Heart left ventricle (tissue), 16 donors: ENCODE data around the gene ABHD17C. TPM values are rescaled to one million over a fixed set of nuclear protein-coding genes. Genes with fewer than 3 reads are reported as not detected.
A peak's percentile ranks its signal among the peaks of the same experiment; 100 is the strongest.

Source experiments
- ATAC-seq, 4 donors: fragments of 200-7000 bp; cut with Tn5 transposase; one replicate each; pipeline ENCODE4 v1.9.1; 2020 to 2022; ENCODE audit warnings: moderate library complexity in 4 of 4, mild to moderate bottlenecking in 3 of 4, moderate number of reproducible peaks in 1 of 4
- DNase-seq, 5 donors: peaks; one replicate each; pipeline ENCODE4 v3.0.0-alpha.2; 2020
- H3K27ac ChIP-seq, 12 donors: fragments of 200-600 bp; sonication (generic) in 4 of 12; one replicate each; pipeline versions ENCODE4 v1.5.0 to v1.8.0; 2016 to 2022; ENCODE audit warnings: mild to moderate bottlenecking in 2 of 12
- H3K27me3 ChIP-seq, 9 donors: fragments of 200-600 bp; sonication (generic) in 2 of 9; one replicate each; pipeline versions ENCODE4 v1.5.1 to v1.8.0; 2016 to 2022; ENCODE audit warnings: mild to moderate bottlenecking in 3 of 9
- H3K36me3 ChIP-seq, 9 donors: fragments of 200-600 bp; sonication (generic) in 2 of 9; one replicate each; pipeline versions ENCODE4 v1.5.0 to v1.8.0; 2018 to 2022; ENCODE audit warnings: mild to moderate bottlenecking in 2 of 9
- H3K4me1 ChIP-seq, 12 donors: fragments of 200-600 bp; sonication (generic) in 4 of 12; one replicate each; pipeline versions ENCODE4 v1.5.0 to v1.8.0; 2016 to 2022; ENCODE audit warnings: mild to moderate bottlenecking in 3 of 12
- H3K4me3 ChIP-seq, 12 donors: fragments of 200-600 bp; sonication (generic) in 4 of 12; one replicate each; pipeline versions ENCODE4 v1.5.0 to v1.8.0; 2017 to 2022; ENCODE audit warnings: mild to moderate bottlenecking in 9 of 12, moderate library complexity in 4 of 12
- H3K9me3 ChIP-seq, 12 donors: fragments of 200-600 bp; sonication (generic) in 4 of 12; one replicate each; pipeline versions ENCODE4 v1.5.0 to v1.8.0; 2016 to 2022; ENCODE audit warnings: mild to moderate bottlenecking in 1 of 12
- POLR2A ChIP-seq, 2 donors: fragments of 450-650 bp; IDR thresholded peaks; one replicate each; pipeline ENCODE4 v1.6.1; 2017; ENCODE audit warnings: antibody characterized with exemption in 2 of 2, mild to moderate bottlenecking in 2 of 2, moderate library complexity in 2 of 2
- WGBS, 4 donors: extraction: QIAGEN DNeasy Blood & Tissue Kit in 2 of 4; methylation state at CpG; one replicate each; pipeline versions ENCODE4 v1.1.5 to v1.1.7; 2013 to 2018; 5-methylcytosine and 5-hydroxymethylcytosine counted together
- intact Hi-C, 10 donors: fragments of 100-400 bp; cut with DNase I; formaldehyde crosslinking; loops; one replicate each; pipeline versions ENCODE4 v1.11.1 to v1.14.2; 2022
- polyA plus RNA-seq, 2 donors: library from polyadenylated mRNA; stranded (reverse); fragments of 200-250 nt; gene quantifications; one replicate each; pipeline ENCODE4 v1.2.3, GENCODE V29; 2013
- total RNA-seq, 9 donors: library from RNA; depleted of rRNA in 2 of 9; stranded (reverse); fragments of >200 nt in 2 of 9; fragmentation: NEBNext Ultra II Directional in 3 of 9; extraction: Animal tissue kit (Norgen Biotek cat#: 25700) in 3 of 9; gene quantifications; one replicate each; pipeline versions ENCODE4 v1.1.0 to v1.2.4, GENCODE V29; 2016 to 2023
- TF ChIP-seq, protein P1 (sequence below), 12 donors: fragments of 200-600 bp; sonication (generic) in 4 of 12; IDR thresholded peaks; one replicate each; pipeline versions ENCODE4 v1.5.0 to v1.8.0; 2018 to 2022; ENCODE audit warnings: antibody characterized with exemption in 12 of 12, mild to moderate bottlenecking in 5 of 12
- donor health status: ischemic (EF 13 %, LVEDD 7.1; RV severe dilation, severe dysfunction).
- donor health status: healthy with polysubstance abuse.
- donor health status: DM: no; HTN: yes; CAD: no.
- donor health status: DM: no; HTN: no; CAD: no.
- donor health status: ischemic (EF 25% LVEDD 6.9; RV normal size, moderate dysfunction).
- donor health status: ischemic (EF 25% LVEDD 5.7; RV mildly dilated, moderate dysfunction).
- donor health status: healthy.
- donor health status: DM: yes; HTN: yes; CAD: no.
- donor health status: ischemic (EF 35%, LVEDD 5.7; RV mildly dilated, moderate dysfunction).
- donor health status: nonischemic (EF 11% LVEDD 7.7; RV severe dilation, severe dysfunction).
- donor health status: DM: yes; HTN: yes; CAD: no.
- donor health status: PGD.
- donor health status: ischemic (EF 29% LVEDD 5.4; RV normal size, mild dysfunction).
- donor health status: nonischemic (EF 23%, LVEDD 6.1; RV moderate dilation, normal function).

ABHD17C gene
- total and polyA plus RNA-seq, 11 donors = 2.8 to 10.2 (median 5.6) TPM

DNA sequence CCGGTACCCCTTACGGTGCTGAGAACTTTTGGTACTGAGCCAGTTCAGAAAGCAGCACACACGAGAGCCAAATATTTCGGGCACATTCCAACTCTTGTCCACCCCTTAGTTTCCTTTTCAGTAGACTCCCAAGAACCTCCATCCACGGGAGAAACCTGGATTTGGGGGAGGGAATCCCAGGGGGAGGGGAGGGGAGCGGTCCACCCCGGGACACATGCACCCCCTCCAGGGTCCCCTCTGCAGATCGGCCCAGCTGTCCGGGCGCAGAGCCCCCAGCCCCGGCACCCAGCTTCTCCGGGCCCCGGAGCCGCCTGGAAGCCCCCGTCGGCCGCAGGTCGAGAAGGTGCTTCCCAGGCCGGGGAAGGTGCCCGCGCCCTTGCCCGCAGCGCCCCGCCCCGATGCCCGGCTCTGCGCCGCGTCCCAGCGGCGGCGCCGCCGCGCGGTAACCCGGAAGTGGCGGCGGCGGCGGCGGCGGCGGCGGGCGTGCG, 455 bp upstream of the ABHD17C start:
- Histone ChIP-seq H3K36me3 (no peaks in the 10 kb centered on the region), H3K9me3 (no peaks in the 10 kb centered on the region), H3K27me3 (no peaks in the 10 kb centered on the region), H3K27ac (peak overlapping the region; percentile 43 to 90 (median 82)), H3K4me3 (peak overlapping the region; percentile 58 to 99 (median 83)), H3K4me1 (peaks cover 0 to 30% (median 15%) of the 10 kb centered on the region in 12 donors)
- WGBS, 4 donors = 0 to 1% (median 0%) methylated on average over 6 to 47 of the region's 47 CpGs
- DNase-seq (peak; percentile 8 to 63 (median 31)), ATAC-seq (peak; percentile 13 to 48 (median 40))
- intact Hi-C loops = loop anchor here in 1 of 10 donors (5.0 kb wide), 1 partner anchor 77 kb away; no protein-coding TSS in a partner anchor
- TF ChIP-seq, protein P1, sequence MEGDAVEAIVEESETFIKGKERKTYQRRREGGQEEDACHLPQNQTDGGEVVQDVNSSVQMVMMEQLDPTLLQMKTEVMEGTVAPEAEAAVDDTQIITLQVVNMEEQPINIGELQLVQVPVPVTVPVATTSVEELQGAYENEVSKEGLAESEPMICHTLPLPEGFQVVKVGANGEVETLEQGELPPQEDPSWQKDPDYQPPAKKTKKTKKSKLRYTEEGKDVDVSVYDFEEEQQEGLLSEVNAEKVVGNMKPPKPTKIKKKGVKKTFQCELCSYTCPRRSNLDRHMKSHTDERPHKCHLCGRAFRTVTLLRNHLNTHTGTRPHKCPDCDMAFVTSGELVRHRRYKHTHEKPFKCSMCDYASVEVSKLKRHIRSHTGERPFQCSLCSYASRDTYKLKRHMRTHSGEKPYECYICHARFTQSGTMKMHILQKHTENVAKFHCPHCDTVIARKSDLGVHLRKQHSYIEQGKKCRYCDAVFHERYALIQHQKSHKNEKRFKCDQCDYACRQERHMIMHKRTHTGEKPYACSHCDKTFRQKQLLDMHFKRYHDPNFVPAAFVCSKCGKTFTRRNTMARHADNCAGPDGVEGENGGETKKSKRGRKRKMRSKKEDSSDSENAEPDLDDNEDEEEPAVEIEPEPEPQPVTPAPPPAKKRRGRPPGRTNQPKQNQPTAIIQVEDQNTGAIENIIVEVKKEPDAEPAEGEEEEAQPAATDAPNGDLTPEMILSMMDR (IDR thresholded peaks at IDR 0.05) = no peak
- no peak for TF ChIP-seq POLR2A (IDR thresholded peaks at IDR 0.05)

DNA sequence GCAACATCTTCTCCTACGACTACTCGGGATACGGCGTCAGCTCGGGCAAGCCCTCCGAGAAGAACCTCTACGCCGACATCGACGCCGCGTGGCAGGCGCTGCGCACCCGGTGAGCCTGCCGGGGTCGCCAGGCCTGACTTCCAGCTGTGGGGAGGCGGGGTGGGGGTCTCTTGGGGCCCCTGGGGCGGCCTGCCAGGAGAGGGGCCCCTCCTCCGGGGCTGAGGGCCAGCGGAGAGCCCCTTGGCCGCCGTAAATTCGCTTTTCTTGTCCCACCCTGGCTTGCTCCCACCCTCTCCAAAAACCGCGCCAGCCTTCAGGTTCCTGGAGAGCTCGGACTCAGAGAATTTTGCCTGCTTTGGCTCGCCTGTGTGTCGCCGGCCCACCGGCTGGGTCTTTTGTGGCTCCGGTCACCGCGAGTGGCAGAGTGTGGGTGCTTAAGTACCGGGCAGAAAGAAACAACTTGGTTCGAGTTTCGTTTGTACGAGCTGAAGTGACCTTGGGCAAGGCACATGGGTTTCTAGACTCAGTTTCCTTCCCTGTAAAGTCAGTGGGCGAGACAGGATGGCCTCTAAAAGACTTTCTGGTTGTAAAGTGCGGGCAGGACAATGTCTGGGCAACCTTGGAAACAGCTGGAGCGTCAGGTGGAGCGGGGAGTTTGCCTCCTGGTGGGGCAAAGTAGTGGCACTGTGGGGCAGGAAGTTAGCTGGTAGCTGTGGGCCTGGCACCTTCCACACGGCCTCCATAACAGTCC, 976 bp downstream of the ABHD17C start:
- peak; percentile 10 to 54 (median 38) for ATAC-seq
- WGBS, 4 donors = 3 to 7% (median 4%) methylated on average over 20 to 43 of the region's 43 CpGs
- Histone ChIP-seq H3K9me3 (no peaks in the 10 kb centered on the region), H3K36me3 (no peaks in the 10 kb centered on the region), H3K4me3 (peak overlapping the region; percentile 58 to 90 (median 67)), H3K27me3 (no peaks in the 10 kb centered on the region), H3K27ac (peak overlapping the region in 8 of 12 donors; percentile 20 to 85 (median 72)), H3K4me1 (peaks cover 0 to 30% (median 15%) of the 10 kb centered on the region in 12 donors)
- no peak for TF ChIP-seq POLR2A (IDR thresholded peaks at IDR 0.05)
- TF ChIP-seq, protein P1 (IDR thresholded peaks at IDR 0.05) = peak in 3 of 12 donors; percentile 11 to 22 (median 16)
- intact Hi-C loops = loop anchor here in 1 of 10 donors (5.0 kb wide), 1 partner anchor 79 kb away; no protein-coding TSS in a partner anchor
- peak in 3 of 5 donors; percentile 13 to 41 (median 22) for DNase-seq

DNA sequence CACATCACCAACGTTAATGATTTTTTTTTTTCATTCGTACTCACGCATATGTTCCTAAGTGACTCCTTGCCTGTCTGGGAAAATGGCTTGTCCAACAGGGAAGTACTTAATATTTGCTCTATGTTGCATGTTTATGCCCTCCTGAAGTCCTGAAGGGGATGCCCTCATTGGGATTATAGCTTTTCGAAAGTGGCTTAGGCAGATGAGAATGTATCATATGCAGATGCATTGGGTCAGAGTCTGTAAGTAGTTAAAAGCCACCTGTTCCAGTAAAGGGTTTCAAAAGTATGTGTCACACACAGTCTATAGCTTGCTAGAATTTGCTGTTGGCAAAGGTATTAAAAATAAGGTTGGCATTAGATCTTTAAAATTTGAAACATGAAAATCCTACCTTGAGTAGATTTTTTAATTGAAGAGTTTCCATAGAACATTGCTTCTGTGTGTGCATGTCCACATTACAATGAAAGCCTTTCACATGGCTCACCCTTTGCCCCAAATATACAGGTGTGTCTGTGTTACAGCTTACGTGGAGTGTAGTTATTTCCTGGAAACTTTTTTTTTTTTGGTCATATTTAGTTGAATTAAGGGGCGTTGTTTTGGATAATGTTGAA, 2.1 kb downstream of the ABHD17C start:
- 86 to 89% (median 88%) methylated on average over 6 of the region's 6 CpGs for WGBS, 4 donors
- TF ChIP-seq, protein P1 (IDR thresholded peaks at IDR 0.05) = no peak
- no peak for TF ChIP-seq POLR2A (IDR thresholded peaks at IDR 0.05)
- intact Hi-C loops = loop anchor here in 1 of 10 donors (5.0 kb wide), 1 partner anchor 80 kb away; no protein-coding TSS in a partner anchor
- Histone ChIP-seq H3K27ac (no peak overlapping the region), H3K4me1 (peaks cover 0 to 30% (median 15%) of the 10 kb centered on the region in 12 donors), H3K4me3 (peak overlapping the region in 5 of 12 donors; percentile 63 to 87 (median 71)), H3K36me3 (no peaks in the 10 kb centered on the region), H3K27me3 (no peaks in the 10 kb centered on the region), H3K9me3 (no peaks in the 10 kb centered on the region)
- ATAC-seq (no peak), DNase-seq (no peak)

DNA sequence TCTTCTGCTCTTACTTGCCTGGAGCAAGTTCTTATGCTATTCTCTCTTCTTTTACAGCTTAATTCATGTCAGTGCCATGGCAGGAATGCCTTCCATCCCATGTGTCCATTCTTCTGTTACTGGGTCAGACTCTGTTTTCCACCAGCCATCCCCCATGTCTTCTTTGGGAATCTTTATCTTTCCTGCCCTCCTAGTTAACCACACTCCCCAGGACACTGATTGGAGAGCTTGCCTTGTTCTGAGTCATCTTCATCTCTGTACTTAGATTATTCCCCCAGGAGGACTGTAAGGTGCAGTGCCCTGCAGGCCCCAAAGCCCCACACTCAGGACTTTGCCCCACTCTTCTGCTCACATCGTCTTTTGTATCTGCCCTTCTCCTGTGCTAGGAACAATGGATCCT, 3.6 kb downstream of the ABHD17C start:
- H3K27ac ChIP-seq = no peak overlapping the region
- 95 to 100% (median 99%) methylated on average over 1 of the region's 1 CpG for WGBS, 4 donors
- ATAC-seq (no peak), DNase-seq (no peak)
- H3K36me3 ChIP-seq = no peaks in the 10 kb centered on the region
- intact Hi-C loops = loop anchor here in 1 of 10 donors (5.0 kb wide), 1 partner anchor 81 kb away; no protein-coding TSS in a partner anchor
- peaks cover 0 to 30% (median 15%) of the 10 kb centered on the region in 12 donors for H3K4me1 ChIP-seq
- H3K27me3 ChIP-seq = no peaks in the 10 kb centered on the region
- no peaks in the 10 kb centered on the region for H3K9me3 ChIP-seq
- TF ChIP-seq POLR2A (IDR thresholded peaks at IDR 0.05) = no peak
- TF ChIP-seq, protein P1 (IDR thresholded peaks at IDR 0.05) = no peak
- no peak overlapping the region for H3K4me3 ChIP-seq
